HEK293 (cell line): ENCODE results near the gene NOG.

ENCODE experiments used
- CTCF ChIA-PET: fragments of 350-600 bp; formaldehyde crosslinking; extraction: SDS; loops from one replicate; lab custom pipeline; 2021; ENCODE audit warnings: antibody characterized with exemption; lab: Yijun Ruan, JAX
- POLR2A ChIA-PET: fragments of 300-600 bp; formaldehyde crosslinking; extraction: SDS; loops from one replicate; lab custom pipeline; 2020; ENCODE audit warnings: antibody characterized with exemption, inconsistent platforms; lab: Yijun Ruan, JAX
- H3K27ac ChIP-seq: fragments of 200-500 bp; sonication (Bioruptor generic); 2 replicates; pipeline ENCODE4 v1.5.1; 2014; ENCODE audit warnings: low read depth, low read length, control low read depth, inconsistent platforms; ENCODE audit errors: extremely low read depth
- H3K36me3 ChIP-seq, 2 experiments: fragments of 200-500 bp in 1 of 2; sonication (Bioruptor generic) in 1 of 2; 1 replicate in 1 of 2; 2 replicates in 1 of 2; pipeline ENCODE4 v1.5.1; 2014 to 2017; ENCODE audit warnings: inconsistent platforms in 2 of 2, low read length in 2 of 2; ENCODE audit not compliant: control insufficient read depth in 2 of 2, insufficient read depth in 1 of 2
- H3K4me1 ChIP-seq: fragments of 200-500 bp; sonication (Bioruptor generic); 2 replicates; pipeline ENCODE4 v1.5.1; 2014; ENCODE audit warnings: mild to moderate bottlenecking, low read length, inconsistent platforms; ENCODE audit not compliant: control insufficient read depth, insufficient read depth
- H3K4me3 ChIP-seq: 2 replicates; pipeline ENCODE4 v1.5.1; 2011; ENCODE audit warnings: low read depth, mild to moderate bottlenecking, control low read depth, low read length, moderate library complexity
- H3K9me3 ChIP-seq: fragments of 200-500 bp; sonication (Bioruptor generic); 2 replicates; pipeline ENCODE4 v1.5.1; 2014; ENCODE audit warnings: low read depth, low read length, inconsistent platforms; ENCODE audit not compliant: control insufficient read depth, insufficient read depth
- HOXC10 ChIP-seq: sonication (generic); formaldehyde crosslinking; IDR thresholded peaks from 2 replicates; pipeline ENCODE4 v1.8.1; 2023; ENCODE audit warnings: mild to moderate bottlenecking, missing genetic modification reagents
- IKZF3 ChIP-seq: fragments of 450-650 bp; IDR thresholded peaks from 2 replicates; pipeline ENCODE4 v1.5.0; 2018; ENCODE audit warnings: missing biosample characterization, mild to moderate bottlenecking, missing genetic modification characterization, moderate library complexity
- KLF16 ChIP-seq: fragments of 450-650 bp; formaldehyde crosslinking; IDR thresholded peaks from 2 replicates; pipeline ENCODE4 v1.5.1; 2017; ENCODE audit warnings: missing biosample characterization, missing genetic modification characterization
- KLF17 ChIP-seq: fragments of 450-650 bp; formaldehyde crosslinking; IDR thresholded peaks from 2 replicates; pipeline ENCODE4 v1.5.1; 2016; ENCODE audit warnings: missing biosample characterization, missing genetic modification characterization
- KLF8 ChIP-seq: fragments of 450-650 bp; formaldehyde crosslinking; IDR thresholded peaks from 2 replicates; pipeline ENCODE4 v1.5.1; 2016; ENCODE audit warnings: missing biosample characterization, missing genetic modification characterization
- PRDM1 ChIP-seq: fragments of 450-650 bp; formaldehyde crosslinking; IDR thresholded peaks from 2 replicates; pipeline ENCODE4; 2016; ENCODE audit warnings: missing biosample characterization, missing genetic modification characterization
- SCRT1 ChIP-seq: fragments of 450-650 bp; formaldehyde crosslinking; IDR thresholded peaks from 2 replicates; pipeline ENCODE4 v1.5.1; 2016; ENCODE audit warnings: missing biosample characterization, missing genetic modification characterization, borderline replicate concordance
- TRIM28 ChIP-seq: IDR thresholded peaks from 2 replicates; pipeline ENCODE4 v1.6.1; 2011; ENCODE audit warnings: low read length, control low read depth, borderline replicate concordance
- ZBTB20 ChIP-seq: fragments of 450-650 bp; formaldehyde crosslinking; IDR thresholded peaks from 2 replicates; pipeline ENCODE4 v1.5.1; 2016; ENCODE audit warnings: missing biosample characterization, missing genetic modification characterization
- ZBTB8A ChIP-seq: fragments of 450-650 bp; formaldehyde crosslinking; IDR thresholded peaks from 2 replicates; pipeline ENCODE4 v1.5.1; 2016; ENCODE audit warnings: missing biosample characterization, missing genetic modification characterization
- ZFHX2 ChIP-seq: fragments of 450-650 bp; formaldehyde crosslinking; conservative IDR thresholded peaks from 2 replicates; pipeline ENCODE4 v1.5.1; 2016; ENCODE audit warnings: missing biosample characterization, missing genetic modification characterization
- ZFP69B ChIP-seq: fragments of 450-650 bp; formaldehyde crosslinking; IDR thresholded peaks from 2 replicates; pipeline ENCODE4 v1.5.1; 2016; ENCODE audit warnings: missing biosample characterization, missing genetic modification characterization
- ZNF114 ChIP-seq: fragments of 450-650 bp; formaldehyde crosslinking; IDR thresholded peaks from 2 replicates; pipeline ENCODE4 v1.5.0; 2017; ENCODE audit warnings: missing biosample characterization, missing genetic modification characterization
- ZNF138 ChIP-seq: fragments of 450-650 bp; formaldehyde crosslinking; IDR thresholded peaks from 2 replicates; pipeline ENCODE4 v1.5.1; 2016; ENCODE audit warnings: missing biosample characterization, missing genetic modification characterization, borderline replicate concordance
- ZNF157 ChIP-seq: fragments of 450-650 bp; formaldehyde crosslinking; IDR thresholded peaks from 2 replicates; pipeline ENCODE4 v1.5.1; 2016; ENCODE audit warnings: missing biosample characterization, missing genetic modification characterization
- ZNF202 ChIP-seq: fragments of 450-650 bp; formaldehyde crosslinking; IDR thresholded peaks from 2 replicates; pipeline ENCODE4 v1.5.1; 2016; ENCODE audit warnings: missing biosample characterization, missing genetic modification characterization, borderline replicate concordance
- ZNF211 ChIP-seq: fragments of 450-650 bp; formaldehyde crosslinking; IDR thresholded peaks from 2 replicates; pipeline ENCODE4 v1.5.1; 2016; ENCODE audit warnings: low read depth, missing biosample characterization, missing genetic modification characterization
- ZNF239 ChIP-seq: fragments of 450-650 bp; formaldehyde crosslinking; IDR thresholded peaks from 2 replicates; pipeline ENCODE4 v1.5.1; 2016; ENCODE audit warnings: missing biosample characterization, missing genetic modification characterization
- ZNF24 ChIP-seq: fragments of 450-650 bp; formaldehyde crosslinking; IDR thresholded peaks from 2 replicates; pipeline ENCODE4 v1.5.1; 2016; ENCODE audit warnings: missing biosample characterization, missing genetic modification characterization
- ZNF335 ChIP-seq: fragments of 450-650 bp; formaldehyde crosslinking; conservative IDR thresholded peaks from 2 replicates; pipeline ENCODE4 v1.5.1; 2016; ENCODE audit warnings: missing biosample characterization, missing genetic modification characterization
- ZNF350 ChIP-seq: fragments of 450-650 bp; formaldehyde crosslinking; IDR thresholded peaks from 2 replicates; pipeline ENCODE4 v1.5.0; 2017; ENCODE audit warnings: missing biosample characterization, mild to moderate bottlenecking, missing genetic modification characterization
- ZNF354C ChIP-seq: fragments of 450-650 bp; formaldehyde crosslinking; IDR thresholded peaks from 2 replicates; pipeline ENCODE4 v1.5.1; 2016; ENCODE audit warnings: missing biosample characterization, missing genetic modification characterization, low read depth, borderline replicate concordance
- ZNF366 ChIP-seq: fragments of 450-650 bp; formaldehyde crosslinking; conservative IDR thresholded peaks from 2 replicates; pipeline ENCODE4 v1.5.1; 2016; ENCODE audit warnings: missing biosample characterization, missing genetic modification characterization
- ZNF571 ChIP-seq: fragments of 450-650 bp; formaldehyde crosslinking; IDR thresholded peaks from 2 replicates; pipeline ENCODE4 v1.5.0; 2017; ENCODE audit warnings: missing biosample characterization, missing genetic modification characterization
- ZNF610 ChIP-seq: fragments of 450-650 bp; formaldehyde crosslinking; IDR thresholded peaks from 2 replicates; pipeline ENCODE4 v1.5.1; 2016; ENCODE audit warnings: missing biosample characterization, missing genetic modification characterization, borderline replicate concordance
- ZNF768 ChIP-seq: fragments of 450-650 bp; formaldehyde crosslinking; IDR thresholded peaks from 2 replicates; pipeline ENCODE4 v1.5.1; 2018; ENCODE audit warnings: missing biosample characterization, mild to moderate bottlenecking, missing genetic modification characterization
- ZSCAN23 ChIP-seq: fragments of 450-650 bp; formaldehyde crosslinking; IDR thresholded peaks from 2 replicates; pipeline ENCODE4 v1.5.1; 2016; ENCODE audit warnings: missing biosample characterization, missing genetic modification characterization
- TF ChIP-seq, protein P1 (sequence below): fragments of 450-650 bp; formaldehyde crosslinking; IDR thresholded peaks from 2 replicates; pipeline ENCODE4 v1.5.1; 2017; ENCODE audit warnings: missing biosample characterization, missing genetic modification characterization
- TF ChIP-seq, protein P2 (sequence below): fragments of 450-650 bp; formaldehyde crosslinking; IDR thresholded peaks from 2 replicates; pipeline ENCODE4 v1.5.1; 2016; ENCODE audit warnings: missing biosample characterization, missing genetic modification characterization

Gene NOG

DNA sequence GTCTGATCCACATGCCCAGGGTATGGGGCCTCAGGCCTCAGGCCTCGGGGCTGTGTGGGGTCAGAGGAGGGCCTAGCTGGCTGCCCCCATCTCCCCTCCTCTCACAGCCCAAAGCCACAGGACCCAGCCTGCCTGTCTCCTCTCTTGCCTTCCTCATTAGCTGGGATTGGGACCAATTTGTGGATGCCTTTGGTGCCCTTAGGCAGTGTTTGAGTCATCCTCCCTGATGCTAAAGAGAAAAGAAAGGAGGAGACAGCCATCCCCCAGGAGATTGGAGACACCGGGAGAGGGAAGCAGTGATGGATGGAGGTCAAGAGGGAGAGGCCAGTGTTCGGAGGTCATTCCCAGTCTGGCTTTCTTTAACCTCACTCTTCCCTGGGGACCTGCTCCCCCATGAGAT is 23.3 kb upstream of the NOG start (continued):
- TF ChIP-seq ZNF354C (no peak), ZNF138 (tag by site-specific recombination) (no peak), ZNF157 (no peak), ZNF610 (tag by site-specific recombination) (no peak), KLF8 (tag by site-specific recombination) (no peak), ZNF571 (tag by site-specific recombination) (no peak), ZFP69B (tag by site-specific recombination) (no peak), SCRT1 (no peak)
- TF ChIP-seq, protein P1, sequence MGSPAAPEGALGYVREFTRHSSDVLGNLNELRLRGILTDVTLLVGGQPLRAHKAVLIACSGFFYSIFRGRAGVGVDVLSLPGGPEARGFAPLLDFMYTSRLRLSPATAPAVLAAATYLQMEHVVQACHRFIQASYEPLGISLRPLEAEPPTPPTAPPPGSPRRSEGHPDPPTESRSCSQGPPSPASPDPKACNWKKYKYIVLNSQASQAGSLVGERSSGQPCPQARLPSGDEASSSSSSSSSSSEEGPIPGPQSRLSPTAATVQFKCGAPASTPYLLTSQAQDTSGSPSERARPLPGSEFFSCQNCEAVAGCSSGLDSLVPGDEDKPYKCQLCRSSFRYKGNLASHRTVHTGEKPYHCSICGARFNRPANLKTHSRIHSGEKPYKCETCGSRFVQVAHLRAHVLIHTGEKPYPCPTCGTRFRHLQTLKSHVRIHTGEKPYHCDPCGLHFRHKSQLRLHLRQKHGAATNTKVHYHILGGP (tag by site-specific recombination), result no peak

DNA sequence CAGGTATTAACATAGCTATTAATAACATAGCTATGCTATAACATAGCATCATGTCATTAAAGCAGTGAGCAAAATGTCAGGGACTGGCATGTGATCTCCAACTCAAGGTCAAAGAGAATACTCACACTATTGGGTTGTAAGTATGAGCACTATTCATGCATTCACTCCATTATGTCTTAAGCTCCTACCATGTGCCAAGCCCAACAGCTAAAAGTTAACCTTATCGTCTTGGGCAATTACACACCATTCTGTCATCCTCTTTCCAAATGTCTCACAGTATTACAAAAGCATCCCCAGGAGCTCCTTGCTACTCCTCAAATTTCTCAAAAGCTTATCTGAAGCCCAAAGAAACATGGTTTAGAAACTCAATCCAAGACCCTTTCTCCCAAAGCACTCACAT is 22.0 kb upstream of the NOG start:
- ChIA-PET POLR2A (no interaction called here), CTCF (interaction anchor here (1.3 to 2.4 kb wide), 2 partner anchors 72 to 208 kb away, joined by 4 to 6 read pairs; no protein-coding TSS in a partner anchor)
- Histone ChIP-seq H3K27ac (no peak overlapping the region), H3K9me3 (no peaks in the 10 kb centered on the region), H3K36me3 (no peaks in the 10 kb centered on the region), H3K4me3 (no peak overlapping the region), H3K4me1 (no peaks in the 10 kb centered on the region)
- no peak for TF ChIP-seq ZNF239
- TF ChIP-seq ZNF768, result no peak
- TF ChIP-seq HOXC10, result no peak
- no peak for TF ChIP-seq ZNF114 (tag by site-specific recombination)
- TF ChIP-seq KLF16 (tag by site-specific recombination), result no peak
- TF ChIP-seq KLF17, result no peak
- TF ChIP-seq, protein P2, sequence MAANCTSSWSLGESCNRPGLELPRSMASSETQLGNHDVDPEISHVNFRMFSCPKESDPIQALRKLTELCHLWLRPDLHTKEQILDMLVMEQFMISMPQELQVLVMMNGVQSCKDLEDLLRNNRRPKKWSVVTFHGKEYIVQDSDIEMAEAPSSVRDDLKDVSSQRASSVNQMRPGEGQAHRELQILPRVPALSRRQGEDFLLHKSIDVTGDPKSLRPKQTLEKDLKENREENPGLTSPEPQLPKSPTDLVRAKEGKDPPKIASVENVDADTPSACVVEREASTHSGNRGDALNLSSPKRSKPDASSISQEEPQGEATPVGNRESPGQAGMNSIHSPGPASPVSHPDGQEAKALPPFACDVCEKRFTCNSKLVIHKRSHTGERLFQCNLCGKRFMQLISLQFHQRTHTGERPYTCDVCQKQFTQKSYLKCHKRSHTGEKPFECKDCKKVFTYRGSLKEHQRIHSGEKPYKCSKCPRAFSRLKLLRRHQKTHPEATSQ (tag by site-specific recombination), result no peak
- TF ChIP-seq, protein P1 (tag by site-specific recombination), result no peak
- no peak for TF ChIP-seq ZNF211 (tag by site-specific recombination)
- TF ChIP-seq ZNF24 (tag by site-specific recombination), result no peak
- TF ChIP-seq ZNF202 (tag by site-specific recombination), result no peak
- TF ChIP-seq ZNF350, result no peak

DNA sequence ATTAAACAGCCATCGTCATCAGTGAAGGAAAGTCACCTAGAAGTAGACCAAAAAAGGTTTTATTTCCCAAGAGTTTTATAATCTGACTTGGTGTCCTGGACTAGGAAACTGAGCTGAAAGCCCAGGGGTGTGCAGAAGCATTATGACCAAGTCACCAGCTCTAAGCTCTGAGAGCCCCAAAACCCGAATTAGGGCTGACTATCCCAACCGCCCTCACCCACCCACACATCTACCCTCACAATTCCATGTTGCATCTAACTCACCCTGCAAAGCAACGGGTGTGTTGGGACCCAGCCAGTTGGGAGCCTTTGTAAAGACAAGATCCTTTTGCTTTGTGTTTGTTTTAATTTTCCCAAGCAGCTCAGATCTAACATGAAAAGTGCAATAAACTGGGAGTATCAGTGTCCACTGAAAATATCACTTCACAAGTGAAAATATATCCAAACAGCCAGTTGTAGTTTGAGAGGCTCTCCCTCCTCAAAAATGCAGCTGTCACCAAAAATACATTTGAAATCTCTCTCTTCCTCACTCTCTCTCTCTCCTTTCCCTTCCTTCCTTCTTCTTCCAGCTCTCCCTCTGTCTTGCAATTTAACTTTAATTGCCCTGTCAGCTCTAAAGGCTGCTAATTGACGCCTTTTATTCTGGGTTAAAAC is 16.2 kb upstream of the NOG start:
- no peaks in the 10 kb centered on the region for H3K9me3 ChIP-seq
- POLR2A ChIA-PET, result no interaction called here
- CTCF ChIA-PET, result interaction anchor here (0.5 to 3.0 kb wide), 6 partner anchors 15 to 1268 kb away, joined by 3 to 11 read pairs (median 4); no protein-coding TSS in a partner anchor

More for the DNA sequence above, 16.2 kb upstream of the NOG start:
- TF ChIP-seq ZFHX2 (tag by site-specific recombination) (peak; percentile 52), PRDM1 (tag by site-specific recombination) (peak; percentile 60), ZNF366 (peak; percentile 37; the same call in 1 of the 2 replicates), ZSCAN23 (tag by site-specific recombination) (no peak), IKZF3 (tag by site-specific recombination) (no peak), ZBTB8A (tag by site-specific recombination) (peak; percentile 62), ZBTB20 (tag by site-specific recombination) (no peak), ZNF335 (0 out of 2 replicates have a peak, but pooled peaks have one; percentile 17), TRIM28 (0 out of 2 replicates have a peak, but pooled peaks have one; percentile 28)
- H3K27ac ChIP-seq, result no peak overlapping the region
- H3K4me3 ChIP-seq, result no peak overlapping the region
- no peaks in the 10 kb centered on the region for H3K36me3 ChIP-seq
- H3K4me1 ChIP-seq, result no peaks in the 10 kb centered on the region
